ENCODE results near the gene NUFIP2. TPM values are rescaled to one million over a fixed set of nuclear protein-coding genes. Genes with fewer than 3 reads are reported as not detected.
A peak's percentile ranks its signal among the peaks of the same experiment; 100 is the strongest.

NUFIP2 gene
- total and polyA plus RNA-seq, 3 experiments from 2014 or later: 14.7 to 73.5 (median 71.4) TPM

DNA sequence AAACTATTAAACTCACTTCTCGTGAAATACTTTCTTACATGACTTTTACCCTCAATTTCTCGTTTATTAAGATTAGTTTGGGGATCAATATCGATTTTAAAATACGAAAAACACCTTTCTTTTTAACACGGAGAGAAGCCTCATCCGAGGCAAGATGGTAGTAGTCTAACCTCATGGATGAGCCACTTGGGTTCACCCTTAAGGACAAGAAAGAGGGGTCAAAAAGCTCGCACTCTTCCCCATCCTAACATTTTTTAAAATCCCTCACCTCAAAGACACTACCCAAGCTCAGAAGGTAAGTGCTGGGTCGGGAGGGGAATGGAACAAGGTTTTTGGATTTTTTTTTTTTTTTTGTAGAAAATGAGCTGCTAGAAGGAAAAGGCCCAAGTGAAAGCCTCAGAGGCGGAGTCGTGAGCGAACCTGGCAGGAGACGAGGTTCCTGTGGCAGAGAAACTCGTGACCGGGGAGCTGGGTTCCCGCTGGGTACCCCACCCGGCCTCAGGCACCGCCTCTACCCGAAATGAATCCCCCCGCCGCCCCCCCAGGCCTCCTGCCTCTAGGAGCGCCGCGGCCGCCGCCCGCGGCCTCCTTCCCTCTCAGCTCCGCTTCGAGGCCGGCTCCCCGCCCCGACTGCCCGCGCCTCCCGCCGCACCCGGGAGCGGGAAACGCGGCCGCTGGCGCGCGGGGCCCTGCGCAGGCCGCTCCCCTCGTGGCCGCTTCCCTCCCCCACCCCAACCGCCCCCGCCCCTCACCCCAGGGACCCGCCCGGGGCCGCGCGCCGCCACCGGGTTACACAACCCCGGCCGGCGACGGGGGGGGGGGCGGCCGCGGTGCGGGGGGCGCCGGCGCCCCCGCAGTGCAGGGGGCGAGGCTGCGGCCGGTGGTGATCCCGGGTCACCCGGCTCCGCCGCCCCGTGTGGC is 1.6 kb downstream of the NUFIP2 start:
- Mint-ChIP-seq H3K36me3 (peaks cover under 1 to 48% (median 10%) of the 10 kb centered on the region in 3 donors), H3K4me1 (peaks cover 57 to 67% (median 59%) of the 10 kb centered on the region in 3 donors), H3K27me3 (peaks cover 0 to 4% of the 10 kb centered on the region in 2 donors), H3K4me3 (peak overlapping the region; percentile 97 to 100 (median 100)), H3K27ac (peak overlapping the region; percentile 85 to 99 (median 94)), H3K9me3 (peaks cover 0 to 2% (median 0%) of the 10 kb centered on the region in 5 donors)
- Histone ChIP-seq H3K36me3 (ENCODE audit: insufficient read depth, low read length) (peaks cover 6% of the 10 kb centered on the region), H3K27me3 (ENCODE audit: insufficient read depth, low read length, poor library complexity, severe bottlenecking) (no peaks in the 10 kb centered on the region), H3K9me3 (ENCODE audit: low read length) (no peaks in the 10 kb centered on the region), H3K4me1 (ENCODE audit: insufficient read depth, low read length) (peaks cover 51% of the 10 kb centered on the region), H3K4me3 (ENCODE audit: low read length) (peak overlapping the region; percentile 93), H3K27ac (ENCODE audit: low read depth, low read length) (peak overlapping the region; percentile 75)
- POLR2A ChIA-PET: interaction anchor here (0.6 to 3.1 kb wide), 10 partner anchors 11 to 341 kb away, joined by 3 to 9 read pairs (median 5); partner anchors contain the start of gene TAOK1
- DNase-seq: peak; percentile 50 to 79 (median 63)
- CTCF ChIA-PET: interaction anchor here (0.8 to 2.2 kb wide), 6 partner anchors 9 to 146 kb away, joined by 3 to 7 read pairs (median 4); partner anchors contain the start of gene MYO18A

DNA sequence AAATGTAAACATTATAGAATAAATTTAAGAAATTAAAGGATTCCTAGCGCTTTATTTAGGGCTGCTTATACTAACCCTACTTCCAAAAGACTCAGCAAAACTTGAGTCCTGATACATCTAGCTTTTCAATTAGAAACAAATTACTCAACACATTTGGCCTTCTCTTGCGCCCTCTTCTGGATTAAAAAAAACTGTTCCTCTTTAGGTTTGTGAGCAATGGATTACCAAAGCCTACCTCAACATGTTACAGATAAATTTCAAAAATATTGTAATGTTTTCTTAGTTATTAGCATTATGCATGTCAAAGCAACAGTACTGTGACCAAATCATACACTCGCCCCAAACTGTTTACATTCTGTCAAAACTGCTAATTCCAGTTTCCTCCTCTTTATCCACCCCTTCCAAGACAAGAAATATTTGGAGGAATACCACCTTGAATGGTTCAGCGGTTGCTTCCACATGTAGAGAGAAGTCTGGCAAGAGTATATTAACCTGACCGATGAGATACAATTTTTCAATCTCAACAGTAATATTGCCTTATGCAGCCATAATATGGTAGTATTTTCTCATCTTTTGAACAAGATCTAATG is 2.7 kb downstream of the NUFIP2 start:
- peaks cover 59% of the 10 kb centered on the region for H3K4me1 ChIP-seq (ENCODE audit: insufficient read depth, low read length)

DNA sequence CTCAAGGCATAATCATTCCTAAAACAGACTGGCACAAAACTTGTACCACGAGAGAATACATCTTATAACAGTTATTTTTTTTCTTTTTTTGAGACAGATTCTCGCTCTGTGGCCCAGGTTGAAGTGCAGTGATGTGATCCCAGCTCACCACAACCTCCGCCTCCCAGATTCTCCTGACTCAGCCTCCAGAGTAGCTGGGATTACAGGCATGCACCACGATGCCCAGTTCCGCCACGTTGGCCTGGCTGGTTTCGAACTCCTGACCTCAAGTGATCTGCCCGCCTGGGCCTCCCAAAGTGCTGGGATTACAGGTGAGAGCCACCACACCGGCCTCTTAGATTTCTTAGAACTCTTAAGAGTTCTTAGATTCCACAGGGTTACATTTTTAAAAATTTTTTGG is 4.1 kb downstream of the NUFIP2 start:
- Mint-ChIP-seq H3K27me3 (peaks cover 0 to 4% of the 10 kb centered on the region in 2 donors), H3K36me3 (peaks cover 8 to 71% (median 15%) of the 10 kb centered on the region in 3 donors), H3K27ac (peak overlapping the region; percentile 10 to 89 (median 72)), H3K4me1 (peaks cover 72 to 80% (median 75%) of the 10 kb centered on the region in 3 donors), H3K9me3 (peaks cover 0 to 2% (median 0%) of the 10 kb centered on the region in 5 donors), H3K4me3 (peak overlapping the region; percentile 29 to 90 (median 64))
- H3K27me3 ChIP-seq (ENCODE audit: insufficient read depth, low read length, poor library complexity, severe bottlenecking): no peaks in the 10 kb centered on the region
- H3K9me3 ChIP-seq (ENCODE audit: low read length): no peaks in the 10 kb centered on the region
- H3K4me3 ChIP-seq (ENCODE audit: low read length): no peak overlapping the region
- no peak overlapping the region for H3K27ac ChIP-seq (ENCODE audit: low read depth, low read length)
- ChIA-PET POLR2A (no interaction called here), CTCF (interaction anchor here (0.8 to 2.2 kb wide), 8 partner anchors 8 to 165 kb away, joined by 3 to 9 read pairs (median 6); no protein-coding TSS in a partner anchor)
- peaks cover 68% of the 10 kb centered on the region for H3K4me1 ChIP-seq (ENCODE audit: insufficient read depth, low read length)
- H3K36me3 ChIP-seq (ENCODE audit: insufficient read depth, low read length): peaks cover 27% of the 10 kb centered on the region
- DNase-seq: no peak

More for the DNA sequence above, 2.7 kb downstream of the NUFIP2 start:
- peak in 2 of 5 donors; percentile 57 to 66 for DNase-seq
- Mint-ChIP-seq H3K27me3 (peaks cover 0 to 4% of the 10 kb centered on the region in 2 donors), H3K4me1 (peaks cover 67 to 78% (median 70%) of the 10 kb centered on the region in 3 donors), H3K27ac (peak overlapping the region; percentile 68 to 95 (median 90)), H3K9me3 (peaks cover 0 to 2% (median 0%) of the 10 kb centered on the region in 5 donors), H3K4me3 (peak overlapping the region; percentile 85 to 96 (median 90)), H3K36me3 (peaks cover 8 to 58% (median 15%) of the 10 kb centered on the region in 3 donors)
- Histone ChIP-seq H3K36me3 (ENCODE audit: insufficient read depth, low read length) (peaks cover 17% of the 10 kb centered on the region), H3K27ac (ENCODE audit: low read depth, low read length) (peak overlapping the region; percentile 68), H3K4me3 (ENCODE audit: low read length) (peak overlapping the region; percentile 69), H3K9me3 (ENCODE audit: low read length) (no peaks in the 10 kb centered on the region), H3K27me3 (ENCODE audit: insufficient read depth, low read length, poor library complexity, severe bottlenecking) (no peaks in the 10 kb centered on the region)
- ChIA-PET POLR2A (interaction anchor here (1.0 to 1.5 kb wide), 3 partner anchors 10 to 158 kb away, joined by 3 to 5 read pairs (median 4); no protein-coding TSS in a partner anchor), CTCF (interaction anchor here (0.7 to 2.2 kb wide), 17 partner anchors 10 to 167 kb away, joined by 3 to 9 read pairs (median 5); no protein-coding TSS in a partner anchor)

DNA sequence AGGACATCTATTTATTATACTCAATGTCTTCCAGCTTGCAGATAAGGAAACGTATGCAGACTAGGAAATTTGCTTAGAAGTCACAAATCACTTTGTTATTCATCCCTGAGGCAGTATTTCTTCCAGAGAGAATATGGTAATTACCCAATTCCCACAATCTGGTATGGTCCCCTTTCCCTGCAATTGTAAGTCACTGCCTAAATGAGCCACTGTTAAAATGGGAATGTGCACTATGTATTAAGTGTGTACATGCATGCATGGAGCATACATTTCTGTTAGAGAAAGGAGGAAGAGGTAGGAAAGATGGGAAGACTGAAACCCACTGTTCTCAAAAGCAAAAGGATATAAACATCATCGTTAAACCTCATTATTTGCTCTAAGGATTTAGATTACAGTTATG is 10.0 kb downstream of the NUFIP2 start:
- peak overlapping the region in 5 of 8 donors; percentile 18 to 87 (median 41) for H3K27ac Mint-ChIP-seq
- peak overlapping the region in 6 of 7 donors; percentile 16 to 57 (median 48) for H3K4me3 Mint-ChIP-seq
- peaks cover 60 to 82% (median 71%) of the 10 kb centered on the region in 3 donors for H3K4me1 Mint-ChIP-seq
- CTCF ChIA-PET: interaction anchor here (1.0 to 1.1 kb wide), 2 partner anchors 8 to 28 kb away, joined by 3 read pairs; no protein-coding TSS in a partner anchor
- POLR2A ChIA-PET: no interaction called here
- Histone ChIP-seq H3K4me3 (ENCODE audit: low read length) (no peak overlapping the region), H3K9me3 (ENCODE audit: low read length) (peaks cover 7% of the 10 kb centered on the region), H3K27me3 (ENCODE audit: insufficient read depth, low read length, poor library complexity, severe bottlenecking) (no peaks in the 10 kb centered on the region), H3K36me3 (ENCODE audit: insufficient read depth, low read length) (peaks cover 54% of the 10 kb centered on the region), H3K4me1 (ENCODE audit: insufficient read depth, low read length) (peaks cover 55% of the 10 kb centered on the region), H3K27ac (ENCODE audit: low read depth, low read length) (no peak overlapping the region)
- peaks cover 25 to 88% (median 29%) of the 10 kb centered on the region in 3 donors for H3K36me3 Mint-ChIP-seq
- H3K27me3 Mint-ChIP-seq: peaks cover 0 to 2% of the 10 kb centered on the region in 2 donors
- peaks cover 6 to 13% (median 9%) of the 10 kb centered on the region in 5 donors for H3K9me3 Mint-ChIP-seq
- no peak for DNase-seq

DNA sequence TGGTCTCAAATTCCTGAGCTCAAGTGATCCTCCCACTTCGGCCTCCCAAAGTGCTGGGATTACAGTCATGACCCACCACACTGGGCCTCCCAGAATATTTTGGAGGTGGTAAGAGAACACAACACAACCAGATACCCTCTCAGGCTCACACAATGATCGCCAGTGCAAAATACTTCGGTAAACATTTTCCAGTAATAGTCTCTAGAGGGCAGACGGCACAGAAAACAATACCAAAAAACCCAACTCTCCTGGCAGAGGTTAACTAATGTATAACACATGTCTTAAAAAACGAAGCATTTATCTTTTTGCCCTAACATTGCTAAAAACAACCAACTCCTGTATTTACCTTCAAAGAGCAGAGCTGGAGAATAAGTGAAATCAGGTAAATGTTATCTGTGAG is 10.5 kb downstream of the NUFIP2 start:
- POLR2A ChIA-PET: no interaction called here
- peak overlapping the region; percentile 2 to 87 (median 36) for H3K27ac Mint-ChIP-seq
- Histone ChIP-seq H3K27ac (ENCODE audit: low read depth, low read length) (no peak overlapping the region), H3K36me3 (ENCODE audit: insufficient read depth, low read length) (peaks cover 59% of the 10 kb centered on the region), H3K9me3 (ENCODE audit: low read length) (peaks cover 12% of the 10 kb centered on the region), H3K4me1 (ENCODE audit: insufficient read depth, low read length) (peaks cover 50% of the 10 kb centered on the region), H3K27me3 (ENCODE audit: insufficient read depth, low read length, poor library complexity, severe bottlenecking) (no peaks in the 10 kb centered on the region), H3K4me3 (ENCODE audit: low read length) (no peak overlapping the region)
- peaks cover 0 to 2% of the 10 kb centered on the region in 2 donors for H3K27me3 Mint-ChIP-seq
- peaks cover 25 to 88% (median 34%) of the 10 kb centered on the region in 3 donors for H3K36me3 Mint-ChIP-seq
- peaks cover 58 to 82% (median 71%) of the 10 kb centered on the region in 3 donors for H3K4me1 Mint-ChIP-seq
- CTCF ChIA-PET: interaction anchor here (1.0 to 1.1 kb wide), 2 partner anchors 9 to 27 kb away, joined by 3 read pairs; no protein-coding TSS in a partner anchor
- peak overlapping the region; percentile 16 to 81 (median 54) for H3K4me3 Mint-ChIP-seq
- peaks cover 6 to 18% (median 14%) of the 10 kb centered on the region in 5 donors for H3K9me3 Mint-ChIP-seq
- DNase-seq: no peak

DNA sequence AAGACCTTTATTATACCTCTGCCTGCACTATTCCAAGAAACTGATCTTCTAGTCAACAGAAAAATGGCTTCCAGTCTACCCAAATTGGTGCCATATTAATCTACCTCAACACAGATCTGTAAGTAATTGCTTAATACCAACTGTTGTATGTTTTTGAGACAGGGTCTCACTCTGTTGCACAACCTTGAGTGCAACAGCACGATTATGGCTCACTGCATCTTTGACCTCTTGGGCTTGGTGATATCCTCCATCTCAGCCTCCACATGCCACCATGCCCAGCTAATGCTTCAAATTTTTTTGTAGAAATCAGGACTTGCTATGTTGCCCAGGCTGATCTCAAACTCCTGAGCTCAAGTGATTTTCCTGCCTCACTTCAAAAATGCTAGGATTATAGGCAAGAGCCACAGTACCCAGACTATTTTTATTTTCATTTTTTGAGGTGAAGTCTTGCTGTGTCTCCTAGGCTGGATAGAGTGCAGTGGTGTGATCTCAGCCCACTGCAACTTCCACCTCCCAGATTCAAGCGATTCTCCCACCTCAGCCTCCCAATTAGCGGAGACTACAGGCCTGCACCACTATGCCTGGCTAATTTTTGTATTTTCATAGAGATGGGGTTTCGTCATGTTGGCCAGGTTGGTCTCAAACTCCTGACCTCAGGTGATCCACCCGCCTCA is 14.4 kb downstream of the NUFIP2 start:
- Histone ChIP-seq H3K4me3 (ENCODE audit: low read length) (no peak overlapping the region), H3K36me3 (ENCODE audit: insufficient read depth, low read length) (peaks cover 40% of the 10 kb centered on the region), H3K27me3 (ENCODE audit: insufficient read depth, low read length, poor library complexity, severe bottlenecking) (no peaks in the 10 kb centered on the region), H3K9me3 (ENCODE audit: low read length) (peaks cover 14% of the 10 kb centered on the region), H3K27ac (ENCODE audit: low read depth, low read length) (no peak overlapping the region), H3K4me1 (ENCODE audit: insufficient read depth, low read length) (peaks cover 54% of the 10 kb centered on the region)
- POLR2A ChIA-PET: no interaction called here
- no peak for DNase-seq
- Mint-ChIP-seq H3K4me1 (peaks cover 53 to 80% (median 71%) of the 10 kb centered on the region in 3 donors), H3K36me3 (peaks cover 25 to 83% (median 48%) of the 10 kb centered on the region in 3 donors), H3K9me3 (peaks cover 6 to 19% (median 18%) of the 10 kb centered on the region in 5 donors), H3K27ac (peak overlapping the region in 2 of 8 donors; percentile 47 to 50), H3K4me3 (peak overlapping the region in 3 of 7 donors; percentile 1 to 38 (median 36)), H3K27me3 (peaks cover 0 to 2% of the 10 kb centered on the region in 2 donors)
- CTCF ChIA-PET: no interaction called here

DNA sequence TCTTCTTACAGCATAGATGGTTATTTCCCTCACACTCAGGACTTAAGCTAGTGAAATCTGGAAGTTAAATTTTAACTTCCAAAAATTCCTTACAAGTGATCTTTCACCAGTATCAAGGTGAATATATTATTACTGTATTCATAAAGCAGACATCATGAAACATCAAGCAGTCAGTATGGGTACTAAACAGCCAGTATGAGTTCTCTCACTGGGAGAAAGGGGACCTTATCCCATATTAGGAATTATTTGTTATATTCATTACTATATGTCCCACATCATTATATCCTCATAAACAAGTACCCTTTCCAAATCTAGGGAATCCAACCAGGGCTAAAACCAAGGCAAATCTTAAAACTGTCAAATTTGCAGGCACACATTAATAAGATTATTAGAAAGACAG is 15.3 kb downstream of the NUFIP2 start:
- CTCF ChIA-PET: interaction anchor here (2.8 kb wide), 1 partner anchor 12 kb away, joined by 9 read pairs; no protein-coding TSS in a partner anchor
- POLR2A ChIA-PET: no interaction called here

More for the DNA sequence above, 15.3 kb downstream of the NUFIP2 start:
- peaks cover 39% of the 10 kb centered on the region for H3K36me3 ChIP-seq (ENCODE audit: insufficient read depth, low read length)
- H3K4me1 Mint-ChIP-seq: peaks cover 57 to 83% (median 74%) of the 10 kb centered on the region in 3 donors
- no peak for DNase-seq
- peaks cover 24 to 86% (median 51%) of the 10 kb centered on the region in 3 donors for H3K36me3 Mint-ChIP-seq
- peak overlapping the region in 1 of 8 donors; percentile 12 for H3K27ac Mint-ChIP-seq
- H3K9me3 Mint-ChIP-seq: peaks cover 6 to 19% (median 18%) of the 10 kb centered on the region in 5 donors
- no peaks in the 10 kb centered on the region for H3K27me3 ChIP-seq (ENCODE audit: insufficient read depth, low read length, poor library complexity, severe bottlenecking)
- H3K4me3 ChIP-seq (ENCODE audit: low read length): no peak overlapping the region
- no peak overlapping the region for H3K27ac ChIP-seq (ENCODE audit: low read depth, low read length)
- peaks cover 56% of the 10 kb centered on the region for H3K4me1 ChIP-seq (ENCODE audit: insufficient read depth, low read length)
- H3K4me3 Mint-ChIP-seq: no peak overlapping the region
- peaks cover 0 to 2% of the 10 kb centered on the region in 2 donors for H3K27me3 Mint-ChIP-seq
- H3K9me3 ChIP-seq (ENCODE audit: low read length): peaks cover 14% of the 10 kb centered on the region
